Fibroblast of lung (primary cell): ENCODE data around the gene MAT2B. TPM values are rescaled to one million over a fixed set of nuclear protein-coding genes. Genes with fewer than 3 reads are reported as not detected.

ENCODE experiments used
- DNase-seq, 2 donors: peaks; one replicate each; pipeline versions ENCODE4 v3.0.0 to v3.0.0-alpha.2; 2010; ENCODE audit warnings: low read depth in 2 of 2
- H2AFZ ChIP-seq: 2 replicates; pipeline ENCODE4 v1.5.1; 2012; ENCODE audit warnings: low read length, control low read depth, inconsistent platforms
- H3K27ac ChIP-seq: 2 replicates; pipeline ENCODE4 v1.5.1; 2011; ENCODE audit warnings: low read length, control low read depth; ENCODE audit not compliant: insufficient read depth
- H3K27me3 ChIP-seq: 2 replicates; pipeline ENCODE4 v1.5.1; 2011; ENCODE audit warnings: mild to moderate bottlenecking, low read length; ENCODE audit not compliant: control insufficient read depth, insufficient read depth
- H3K36me3 ChIP-seq: 2 replicates; pipeline ENCODE4 v1.5.1; 2011; ENCODE audit warnings: low read length; ENCODE audit not compliant: control insufficient read depth, insufficient read depth
- H3K4me1 ChIP-seq: 2 replicates; pipeline ENCODE4 v1.5.1; 2011; ENCODE audit warnings: low read length; ENCODE audit not compliant: control insufficient read depth, insufficient read depth; ENCODE audit errors: extremely low read depth
- H3K4me2 ChIP-seq: 2 replicates; pipeline ENCODE4 v1.5.1; 2011; ENCODE audit warnings: low read length, control low read depth; ENCODE audit not compliant: insufficient read depth; ENCODE audit errors: extremely low read depth
- H3K4me3 ChIP-seq, 4 experiments: fragments of 200-600 bp in 1 of 4; sonication (generic) in 1 of 4; replicated peaks in 1 of 4; 2 replicates each; pipeline ENCODE4 v1.5.1; 2011 to 2016; ENCODE audit warnings: low read length in 4 of 4, low read depth in 3 of 4, mild to moderate bottlenecking in 3 of 4, control low read depth in 2 of 4, inconsistent platforms in 1 of 4, mixed read lengths in 1 of 4; ENCODE audit not compliant: insufficient read depth in 1 of 4; ENCODE audit errors: control extremely low read depth in 1 of 4
- H3K79me2 ChIP-seq: 2 replicates; pipeline ENCODE4 v1.5.1; 2012; ENCODE audit warnings: mild to moderate bottlenecking, low read length, inconsistent platforms; ENCODE audit not compliant: control insufficient read depth, insufficient read depth
- H3K9ac ChIP-seq: 2 replicates; pipeline ENCODE4 v1.5.1; 2011; ENCODE audit warnings: mild to moderate bottlenecking, low read length, control low read depth; ENCODE audit not compliant: insufficient read depth
- H3K9me3 ChIP-seq: 2 replicates; pipeline ENCODE4 v1.5.1; 2012; ENCODE audit warnings: low read depth, low read length; ENCODE audit not compliant: control insufficient read depth, insufficient read depth
- H4K20me1 ChIP-seq: 2 replicates; pipeline ENCODE4 v1.5.1; 2011; ENCODE audit warnings: low read length; ENCODE audit not compliant: control insufficient read depth, insufficient read depth; ENCODE audit errors: extremely low read depth
- CTCF ChIP-seq, 2 donors: IDR thresholded peaks in 1 of 2; conservative IDR thresholded peaks in 1 of 2; 1 replicate in 1 of 2; 2 replicates in 1 of 2; pipeline ENCODE4 v1.5.1; 2011 to 2012; ENCODE audit warnings: low read length in 2 of 2, control low read depth in 1 of 2, inconsistent platforms in 1 of 2, low read depth in 1 of 2, mild to moderate bottlenecking in 1 of 2
- EZH2 ChIP-seq: IDR thresholded peaks from 2 replicates; pipeline ENCODE4 v1.5.1; 2012; ENCODE audit warnings: low read length, control low read depth, mild to moderate bottlenecking; ENCODE audit errors: missing control alignments
- polyA plus RNA-seq, 2 donors: library from polyadenylated mRNA; depleted of rRNA in 1 of 2; stranded (reverse) in 1 of 2; unstranded in 1 of 2; fragments of >200 nt; gene quantifications; 2 replicates each; pipeline ENCODE4 v1.2.1, GENCODE V29; 2011 to 2012; ENCODE audit warnings: missing spikeins in 1 of 2
- total RNA-seq: library from RNA; depleted of rRNA; stranded (reverse); fragments of >200 nt; gene quantifications from 2 replicates; pipeline ENCODE4 v1.2.1, GENCODE V29; 2014

MAT2B gene
- total and polyA plus RNA-seq, 2 donors (not counting 1 experiment from before 2014, with no cell fraction given): 93.6 to 136 TPM

DNA sequence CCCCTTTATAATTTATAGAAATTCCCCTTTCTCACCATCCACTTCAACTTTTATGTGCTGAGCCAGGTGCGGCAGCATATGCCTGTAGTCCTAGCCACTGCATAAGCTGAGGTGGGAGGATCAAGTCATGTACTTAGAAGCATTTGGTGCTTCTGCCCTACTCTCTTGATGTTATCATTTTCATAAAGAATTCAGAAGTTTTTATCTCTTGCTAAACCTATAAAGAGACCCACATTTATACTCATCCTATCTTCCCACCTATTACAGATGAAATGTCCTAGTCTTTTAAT is 26.5 kb upstream of the MAT2B start:
- no peak for DNase-seq
- Histone ChIP-seq H3K9ac (no peak overlapping the region), H3K27me3 (no peaks in the 10 kb centered on the region), H3K4me2 (no peak overlapping the region), H3K4me1 (no peaks in the 10 kb centered on the region), H3K36me3 (no peaks in the 10 kb centered on the region), H2AFZ (no peak overlapping the region), H3K79me2 (no peaks in the 10 kb centered on the region), H4K20me1 (no peaks in the 10 kb centered on the region), H3K4me3 (no peak overlapping the region), H3K9me3 (no peaks in the 10 kb centered on the region), H3K27ac (no peak overlapping the region)
- no peak for TF ChIP-seq CTCF (conservative IDR thresholded peaks at IDR 0.05 in 1 of 2, IDR thresholded peaks at IDR 0.05 in 1 of 2; ENCODE audit: low read depth in 1 of 2, low read length in 2 of 2)
- no peak for TF ChIP-seq EZH2

DNA sequence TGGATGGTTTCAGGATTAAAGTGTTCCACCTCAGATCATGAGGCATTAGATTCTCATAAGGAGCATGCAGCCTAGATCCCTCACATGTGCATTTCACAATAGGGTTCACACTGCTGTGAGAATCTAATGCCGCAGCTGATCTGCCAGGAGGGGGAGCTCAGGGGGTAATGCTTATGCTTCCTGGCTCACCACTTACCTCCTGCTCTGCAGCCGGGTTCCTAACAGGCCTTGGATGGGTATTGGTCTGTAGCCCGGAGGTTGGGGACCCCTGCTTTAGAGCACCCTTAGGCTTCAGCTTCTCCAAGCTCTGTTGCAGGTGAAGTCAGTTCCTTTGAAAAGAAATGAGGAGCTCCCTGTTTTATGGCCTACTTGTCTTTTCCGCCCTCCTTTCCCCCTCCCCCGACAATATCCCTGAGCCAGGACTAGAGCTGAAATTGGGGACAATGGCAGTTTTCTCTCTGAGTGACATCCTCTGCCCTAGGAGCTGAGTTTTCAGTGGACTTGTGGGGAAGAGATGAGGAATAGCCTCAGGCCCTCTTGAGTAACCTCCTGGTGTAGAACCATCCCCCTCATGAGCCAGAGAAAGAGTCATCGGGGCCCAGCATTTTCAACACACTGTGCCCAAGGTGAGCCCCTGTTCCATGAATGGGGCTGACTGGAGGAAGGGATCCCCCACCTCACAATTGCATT is 16.2 kb upstream of the MAT2B start:
- no peaks in the 10 kb centered on the region for H3K79me2 ChIP-seq
- no peak overlapping the region for H3K9ac ChIP-seq
- H3K4me1 ChIP-seq: no peaks in the 10 kb centered on the region
- H3K27ac ChIP-seq: no peak overlapping the region
- H3K4me3 ChIP-seq: no peak overlapping the region
- H3K36me3 ChIP-seq: peaks cover 2% of the 10 kb centered on the region
- TF ChIP-seq EZH2 (no peak), CTCF (conservative IDR thresholded peaks at IDR 0.05 in 1 of 2, IDR thresholded peaks at IDR 0.05 in 1 of 2; ENCODE audit: low read depth in 1 of 2, low read length in 2 of 2) (peak in 1 of 2 donors; percentile 22)
- no peaks in the 10 kb centered on the region for H4K20me1 ChIP-seq
- H3K9me3 ChIP-seq: no peaks in the 10 kb centered on the region
- no peaks in the 10 kb centered on the region for H3K27me3 ChIP-seq
- no peak overlapping the region for H2AFZ ChIP-seq
- no peak overlapping the region for H3K4me2 ChIP-seq
- DNase-seq: peak in 1 of 2 donors; percentile 34

DNA sequence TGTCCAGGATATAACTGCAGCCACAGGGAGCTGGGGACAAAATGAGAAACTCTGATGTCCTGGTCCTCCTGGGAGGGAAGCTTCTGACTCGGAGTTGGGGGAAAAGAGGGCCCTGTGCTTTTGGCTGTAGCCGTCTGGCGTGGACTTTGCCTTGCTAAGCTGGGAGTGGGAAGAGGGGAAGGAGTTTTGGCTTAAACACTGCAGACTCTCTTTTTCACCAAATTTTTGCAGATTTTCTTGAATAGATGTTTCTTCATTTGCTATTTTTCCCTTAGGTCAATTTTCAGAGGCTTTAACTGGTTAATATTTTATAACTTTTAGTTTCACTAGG is 15.7 kb upstream of the MAT2B start:
- Histone ChIP-seq H3K4me2 (no peak overlapping the region), H3K4me1 (no peaks in the 10 kb centered on the region), H3K36me3 (peaks cover 2% of the 10 kb centered on the region), H3K9me3 (no peaks in the 10 kb centered on the region), H4K20me1 (no peaks in the 10 kb centered on the region), H3K27ac (no peak overlapping the region), H3K9ac (no peak overlapping the region), H3K27me3 (no peaks in the 10 kb centered on the region), H3K4me3 (no peak overlapping the region), H3K79me2 (no peaks in the 10 kb centered on the region), H2AFZ (no peak overlapping the region)
- no peak for TF ChIP-seq EZH2
- TF ChIP-seq CTCF (conservative IDR thresholded peaks at IDR 0.05 in 1 of 2, IDR thresholded peaks at IDR 0.05 in 1 of 2; ENCODE audit: low read depth in 1 of 2, low read length in 2 of 2): no peak
- no peak for DNase-seq
